Subcutaneous adipose tissue (tissue), 4 donors: ENCODE measurements around the gene CUL1. TPM values are rescaled to one million over a fixed set of nuclear protein-coding genes. Genes with fewer than 3 reads are reported as not detected.

Experiments
- small RNA-seq: library from RNA; depleted of rRNA; stranded (forward); fragments of <200 nt; gene quantifications from one replicate; pipeline ENCODE3, GENCODE V24; 2016
- total RNA-seq, 4 donors: library from RNA; depleted of rRNA; stranded (reverse); fragments of >200 nt; gene quantifications; one replicate each; pipeline ENCODE4 v1.1.0, GENCODE V29; 2016
- TF ChIP-seq, protein P1 (sequence below): fragments of 450-650 bp; IDR thresholded peaks from one replicate; pipeline ENCODE4 v1.5.1; 2016; ENCODE audit warnings: low read depth, mild to moderate bottlenecking, control low read depth, antibody characterized with exemption, moderate library complexity

Gene CUL1
- total RNA-seq, 4 donors from 2014 or later, result 54.1 to 66.4 (median 57.5) TPM

DNA sequence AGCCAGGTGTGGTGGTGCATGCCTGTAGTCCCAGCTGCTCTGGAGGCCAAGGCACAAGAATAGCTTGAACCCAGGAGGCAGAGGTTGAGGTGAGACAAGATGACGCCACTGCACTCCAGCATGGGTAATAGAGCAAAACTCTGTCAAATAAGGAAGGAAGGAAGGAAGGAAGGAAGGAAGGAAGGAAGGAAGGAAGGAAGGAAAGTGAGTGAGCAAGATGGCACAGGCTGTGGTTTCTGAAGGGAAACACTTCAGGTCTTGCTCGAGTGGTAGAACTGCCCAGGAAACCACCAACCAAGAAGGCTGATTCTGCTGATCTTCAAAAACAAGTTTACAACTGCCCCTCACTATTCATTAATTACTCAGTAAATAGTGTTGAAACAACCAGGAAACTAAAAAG, 140.2 kb downstream of the CUL1 start:
- TF ChIP-seq, protein P1, sequence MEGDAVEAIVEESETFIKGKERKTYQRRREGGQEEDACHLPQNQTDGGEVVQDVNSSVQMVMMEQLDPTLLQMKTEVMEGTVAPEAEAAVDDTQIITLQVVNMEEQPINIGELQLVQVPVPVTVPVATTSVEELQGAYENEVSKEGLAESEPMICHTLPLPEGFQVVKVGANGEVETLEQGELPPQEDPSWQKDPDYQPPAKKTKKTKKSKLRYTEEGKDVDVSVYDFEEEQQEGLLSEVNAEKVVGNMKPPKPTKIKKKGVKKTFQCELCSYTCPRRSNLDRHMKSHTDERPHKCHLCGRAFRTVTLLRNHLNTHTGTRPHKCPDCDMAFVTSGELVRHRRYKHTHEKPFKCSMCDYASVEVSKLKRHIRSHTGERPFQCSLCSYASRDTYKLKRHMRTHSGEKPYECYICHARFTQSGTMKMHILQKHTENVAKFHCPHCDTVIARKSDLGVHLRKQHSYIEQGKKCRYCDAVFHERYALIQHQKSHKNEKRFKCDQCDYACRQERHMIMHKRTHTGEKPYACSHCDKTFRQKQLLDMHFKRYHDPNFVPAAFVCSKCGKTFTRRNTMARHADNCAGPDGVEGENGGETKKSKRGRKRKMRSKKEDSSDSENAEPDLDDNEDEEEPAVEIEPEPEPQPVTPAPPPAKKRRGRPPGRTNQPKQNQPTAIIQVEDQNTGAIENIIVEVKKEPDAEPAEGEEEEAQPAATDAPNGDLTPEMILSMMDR, result no peak

DNA sequence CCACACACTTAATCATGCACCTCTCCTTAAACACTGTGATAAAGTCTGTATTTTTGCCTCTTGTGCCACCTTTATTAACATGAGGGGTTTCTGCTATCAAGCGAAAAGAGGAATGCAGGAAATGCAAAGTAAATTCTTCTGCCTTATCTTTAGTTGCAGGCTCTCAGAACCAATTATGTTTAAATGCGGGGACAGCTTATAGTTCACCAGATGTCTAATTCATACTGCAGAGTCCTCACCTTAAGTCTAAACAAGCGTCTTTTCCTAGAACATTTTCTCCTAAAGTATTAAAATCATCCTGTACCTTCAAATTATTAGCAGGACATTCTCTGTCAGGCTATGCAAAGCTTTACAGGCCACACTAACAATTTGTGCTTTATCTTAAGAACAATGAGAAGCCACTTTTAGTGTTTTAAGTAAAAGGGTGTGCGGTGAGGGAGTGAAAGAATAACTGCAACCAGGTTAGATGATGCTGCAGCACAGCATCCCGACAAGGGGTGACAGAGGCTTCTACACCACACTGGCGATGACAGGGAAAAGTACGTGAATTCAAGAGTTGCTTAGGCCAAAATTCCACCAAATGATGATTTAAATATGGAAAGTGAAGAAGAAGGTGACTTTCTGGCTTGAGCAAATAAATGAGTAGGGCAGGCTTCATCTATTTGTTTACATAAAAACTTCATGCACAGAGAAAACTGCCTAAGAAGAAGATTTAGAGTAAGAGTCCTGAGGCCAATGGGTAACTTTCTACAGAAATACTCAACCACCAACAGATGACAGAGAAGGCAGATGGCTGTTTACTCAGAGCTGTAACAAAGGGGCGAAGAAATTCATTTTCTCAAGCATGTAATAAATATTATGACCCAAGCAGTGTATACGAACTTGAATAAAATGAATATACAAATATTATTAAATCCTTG, 149.4 kb downstream of the CUL1 start:
- TF ChIP-seq, protein P1, result no peak

DNA sequence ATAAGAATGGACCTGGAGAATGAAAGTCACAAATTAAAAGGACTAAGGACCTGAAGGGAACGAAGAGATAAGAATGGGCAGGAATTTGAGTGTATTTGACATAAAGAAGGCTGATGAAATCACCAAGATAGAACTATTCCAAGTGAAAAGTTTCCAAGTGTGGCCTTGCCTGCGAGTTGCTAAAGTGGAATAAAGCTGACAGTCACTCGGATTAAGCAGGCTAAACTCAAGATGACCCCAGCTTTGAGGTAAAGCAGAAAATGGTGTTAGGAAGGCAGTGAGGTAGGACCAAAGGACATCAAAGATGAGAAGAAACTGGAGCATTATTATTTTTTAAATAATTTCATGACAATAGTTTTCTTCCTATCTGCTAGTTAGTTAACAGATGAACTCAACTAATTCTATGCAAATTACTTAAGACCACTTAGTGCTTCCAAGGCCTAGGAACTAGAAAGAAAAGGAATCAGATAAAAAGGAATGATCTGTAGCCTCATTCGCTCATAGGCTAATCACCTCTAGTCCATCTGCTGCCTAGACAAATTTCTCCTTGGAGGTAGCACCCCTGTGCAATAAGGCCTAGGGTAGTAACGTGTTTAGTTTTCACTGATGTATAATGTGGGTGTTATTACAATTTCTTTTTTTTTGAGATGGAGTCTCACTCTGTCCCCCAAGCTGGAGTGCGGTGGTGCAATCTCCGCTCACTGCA, 150.8 kb downstream of the CUL1 start:
- TF ChIP-seq, protein P1, result no peak

DNA sequence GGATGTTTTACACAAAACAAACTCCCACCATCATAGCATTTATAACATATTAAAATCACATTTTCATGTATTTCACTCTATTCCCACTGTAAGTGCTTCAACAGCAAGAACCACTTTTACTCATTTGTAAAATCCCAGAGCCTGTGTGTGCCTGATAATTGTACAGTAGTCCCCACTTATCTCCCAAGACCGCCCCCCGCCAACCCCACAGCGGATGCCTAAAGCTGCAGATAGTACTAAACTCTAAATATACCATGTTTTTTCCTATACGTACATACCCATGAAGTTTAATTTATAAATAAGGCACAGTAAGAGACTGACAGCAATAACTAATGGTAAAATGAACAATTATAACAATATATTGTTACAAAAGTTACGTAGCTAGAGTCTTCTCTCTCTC, 151.9 kb downstream of the CUL1 start:
- TF ChIP-seq, protein P1, result no peak

Small RNAs within 50 kb of the gene (small RNA-seq; reads per million reads assigned to genes)
- not detected for gene RNU7-20P

Other genes starting within 250 kb of the CUL1 start
- not detected for gene C7orf33, start 108.1 kb upstream of the CUL1 start, total RNA-seq
- gene EZH2, start 185.4 kb downstream of the CUL1 start, total RNA-seq, result 1 to 10 TPM; 1.1 to 4.9 (median 2.2) TPM